Suprapubic skin (tissue), 4 donors: Measurements from ENCODE around the gene MBLAC1. TPM values are rescaled to one million over a fixed set of nuclear protein-coding genes. Genes with fewer than 3 reads are reported as not detected.

Experiments used
- DNase-seq, 2 donors: peaks; one replicate each; pipeline ENCODE4 v3.0.0-alpha.2; 2019; ENCODE audit warnings: low spot score in 2 of 2
- H3K27ac ChIP-seq: fragments of 200-600 bp; sonication (generic); one replicate; pipeline ENCODE4 v1.5.1; 2019
- H3K27me3 ChIP-seq: fragments of 200-600 bp; sonication (generic); one replicate; pipeline ENCODE4 v1.5.1; 2019
- H3K36me3 ChIP-seq: fragments of 200-600 bp; sonication (generic); one replicate; pipeline ENCODE4 v1.5.1; 2019
- H3K4me1 ChIP-seq: fragments of 200-600 bp; sonication (generic); one replicate; pipeline ENCODE4 v1.5.1; 2019
- H3K4me3 ChIP-seq: fragments of 200-600 bp; sonication (generic); one replicate; pipeline ENCODE4 v1.5.1; 2019; ENCODE audit warnings: mild to moderate bottlenecking
- H3K9me3 ChIP-seq: fragments of 200-600 bp; sonication (generic); one replicate; pipeline ENCODE4 v1.5.1; 2019
- EP300 ChIP-seq: sonication (generic); formaldehyde crosslinking; IDR thresholded peaks from one replicate; pipeline ENCODE4 v1.6.1; 2017; ENCODE audit warnings: antibody characterized with exemption
- POLR2A ChIP-seq, 2 donors: fragments of 450-650 bp; IDR thresholded peaks; one replicate each; pipeline ENCODE4 v1.6.1; 2017; ENCODE audit warnings: antibody characterized with exemption in 2 of 2, mild to moderate bottlenecking in 2 of 2, moderate library complexity in 2 of 2
- POLR2AphosphoS5 ChIP-seq, 3 donors: sonication (generic); formaldehyde crosslinking; IDR thresholded peaks; one replicate each; pipeline ENCODE4 v1.6.1; 2017; ENCODE audit warnings: antibody characterized with exemption in 3 of 3
- WGBS: methylation state at CpG from one replicate; pipeline ENCODE4 v1.1.5; 2018; 5-methylcytosine and 5-hydroxymethylcytosine counted together
- total RNA-seq, 4 donors: library from RNA; depleted of rRNA; stranded (reverse); fragments of >200 nt; gene quantifications; one replicate each; pipeline ENCODE4 v1.1.0, GENCODE V29; 2016
- TF ChIP-seq, protein P1 (sequence below), 2 donors: fragments of 200-600 bp in 1 of 2; fragments of 450-650 bp in 1 of 2; sonication (generic) in 1 of 2; IDR thresholded peaks; one replicate each; pipeline ENCODE4 v1.5.1; 2016 to 2019; ENCODE audit warnings: antibody characterized with exemption in 2 of 2, mild to moderate bottlenecking in 1 of 2, moderate library complexity in 1 of 2

The MBLAC1 gene
- total RNA-seq, 4 donors from 2014 or later = 2.6 to 6.2 (median 3.6) TPM

GRCh38 chr7:100099452-100099851 is 27.3 kb upstream of the MBLAC1 start:
- 69% methylated on average over 12 of the region's 12 CpGs for WGBS
- peak overlapping the region; percentile 92 for H3K27ac ChIP-seq
- H3K4me3 ChIP-seq = peak overlapping the region; percentile 81
- TF ChIP-seq POLR2A (IDR thresholded peaks at IDR 0.05) = no peak
- TF ChIP-seq EP300 = no peak
- TF ChIP-seq POLR2AphosphoS5 (IDR thresholded peaks at IDR 0.05) = no peak
- TF ChIP-seq, protein P1, sequence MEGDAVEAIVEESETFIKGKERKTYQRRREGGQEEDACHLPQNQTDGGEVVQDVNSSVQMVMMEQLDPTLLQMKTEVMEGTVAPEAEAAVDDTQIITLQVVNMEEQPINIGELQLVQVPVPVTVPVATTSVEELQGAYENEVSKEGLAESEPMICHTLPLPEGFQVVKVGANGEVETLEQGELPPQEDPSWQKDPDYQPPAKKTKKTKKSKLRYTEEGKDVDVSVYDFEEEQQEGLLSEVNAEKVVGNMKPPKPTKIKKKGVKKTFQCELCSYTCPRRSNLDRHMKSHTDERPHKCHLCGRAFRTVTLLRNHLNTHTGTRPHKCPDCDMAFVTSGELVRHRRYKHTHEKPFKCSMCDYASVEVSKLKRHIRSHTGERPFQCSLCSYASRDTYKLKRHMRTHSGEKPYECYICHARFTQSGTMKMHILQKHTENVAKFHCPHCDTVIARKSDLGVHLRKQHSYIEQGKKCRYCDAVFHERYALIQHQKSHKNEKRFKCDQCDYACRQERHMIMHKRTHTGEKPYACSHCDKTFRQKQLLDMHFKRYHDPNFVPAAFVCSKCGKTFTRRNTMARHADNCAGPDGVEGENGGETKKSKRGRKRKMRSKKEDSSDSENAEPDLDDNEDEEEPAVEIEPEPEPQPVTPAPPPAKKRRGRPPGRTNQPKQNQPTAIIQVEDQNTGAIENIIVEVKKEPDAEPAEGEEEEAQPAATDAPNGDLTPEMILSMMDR (IDR thresholded peaks at IDR 0.05) = no peak
- peaks cover 61% of the 10 kb centered on the region for H3K36me3 ChIP-seq
- H3K27me3 ChIP-seq = no peaks in the 10 kb centered on the region
- DNase-seq = no peak
- no peaks in the 10 kb centered on the region for H3K9me3 ChIP-seq
- H3K4me1 ChIP-seq = peaks cover 24% of the 10 kb centered on the region

DNA sequence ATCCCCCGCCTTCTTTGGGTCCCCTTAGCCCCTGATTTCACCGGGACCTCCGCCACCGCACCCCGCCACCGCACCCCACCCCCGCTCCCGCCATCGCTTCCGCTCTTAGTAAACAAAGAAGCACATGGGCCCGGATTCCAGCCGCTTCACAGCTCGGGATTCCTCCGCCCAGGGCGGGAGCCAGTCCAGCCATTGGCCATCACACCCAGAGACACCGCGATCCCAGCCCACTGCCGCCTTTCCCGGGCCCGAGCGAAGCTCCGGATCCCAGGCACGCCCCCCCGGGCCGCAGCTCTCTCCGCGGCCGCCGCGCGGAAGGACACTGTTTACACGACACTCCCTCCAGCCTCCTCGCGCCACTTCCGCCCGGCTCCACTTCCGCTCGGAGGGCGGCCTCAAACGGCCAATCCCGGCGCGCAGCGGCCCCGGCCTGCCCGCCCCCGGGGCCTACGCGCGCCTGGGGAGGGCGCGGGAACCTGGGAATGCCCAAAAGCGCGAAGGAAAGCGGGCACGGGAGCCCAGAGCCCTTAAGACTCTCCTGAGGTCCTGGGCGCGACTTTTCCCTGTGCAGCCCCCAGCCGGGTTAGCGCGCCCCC is 26.2 kb upstream of the MBLAC1 start:
- WGBS = under 1% methylated on average over 40 of the region's 61 CpGs
- no peaks in the 10 kb centered on the region for H3K9me3 ChIP-seq
- peak overlapping the region; percentile 92 for H3K27ac ChIP-seq
- H3K27me3 ChIP-seq = no peaks in the 10 kb centered on the region
- peaks cover 24% of the 10 kb centered on the region for H3K4me1 ChIP-seq
- DNase-seq = peak; percentile 96
- H3K36me3 ChIP-seq = peaks cover 60% of the 10 kb centered on the region
- H3K4me3 ChIP-seq = peak overlapping the region; percentile 81
- TF ChIP-seq, protein P1 (IDR thresholded peaks at IDR 0.05) = no peak
- TF ChIP-seq POLR2AphosphoS5 (IDR thresholded peaks at IDR 0.05) (peak; percentile 54 to 99 (median 98)), EP300 (no peak), POLR2A (IDR thresholded peaks at IDR 0.05) (no peak)

DNA sequence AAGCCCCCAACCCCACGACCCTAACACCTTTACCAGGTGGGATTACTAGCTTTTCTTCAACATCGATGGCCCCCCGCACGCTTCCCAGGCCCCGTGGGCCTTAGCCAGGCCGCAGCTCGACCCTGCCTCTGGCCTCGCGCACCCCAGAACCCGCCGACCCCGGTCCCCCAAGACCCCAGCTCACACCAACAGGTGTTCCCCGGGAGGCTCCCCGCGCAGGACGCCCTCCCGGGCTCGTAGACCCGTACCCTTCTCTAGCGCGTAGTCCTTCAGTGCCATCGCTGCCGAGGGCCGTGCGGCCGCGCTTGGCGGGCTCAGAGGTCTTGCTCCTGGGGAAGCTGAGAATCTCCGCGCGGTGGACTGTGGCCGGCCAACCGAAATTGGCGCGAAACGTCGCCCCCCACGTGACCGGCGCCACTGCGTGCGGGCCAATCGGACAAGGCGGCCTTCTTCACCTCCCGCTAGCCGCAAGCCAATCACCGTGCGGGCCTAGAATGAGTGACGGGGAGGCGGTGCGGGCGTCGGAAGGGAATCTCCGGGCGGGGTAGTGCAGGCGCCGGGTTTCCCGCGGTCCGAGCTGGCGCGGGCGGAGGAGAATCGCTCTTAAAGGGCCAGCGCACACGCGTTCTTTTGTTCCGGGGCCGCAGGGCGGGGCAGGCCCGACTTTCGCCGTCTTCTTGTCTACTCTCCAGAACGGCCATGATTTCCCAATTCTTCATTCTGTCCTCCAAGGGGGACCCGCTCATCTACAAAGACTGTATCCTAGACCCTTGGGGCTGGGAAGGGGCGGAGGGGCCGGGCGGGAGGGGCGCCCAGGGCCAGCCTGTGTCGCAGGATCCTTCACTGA is 25.5 kb upstream of the MBLAC1 start, which contains the start of the genes AP4M1 and MCM7:
AP4M1 (plus strand) TSS at position 628 of the 847 bp plus-strand sequence; CDS start at position 700, 72 bp downstream.
MCM7 (minus strand) TSS at position 382 of the 847 bp plus-strand sequence; CDS start at position 279, 103 bp downstream.
- H3K4me3 ChIP-seq = peak within 1 kb of the TSS; percentile 81
- H3K4me1 ChIP-seq = peaks cover 24% of the 10 kb centered on the region
- peak; percentile 100 for DNase-seq
- H3K27ac ChIP-seq = peak within 1 kb of the TSS; percentile 92
- H3K27me3 ChIP-seq = no peaks in the 10 kb centered on the region
- TF ChIP-seq POLR2AphosphoS5 (IDR thresholded peaks at IDR 0.05) (peak in 2 of 3 donors; percentile 13 to 79), POLR2A (IDR thresholded peaks at IDR 0.05) (no peak)
- WGBS = under 1% methylated on average over 39 of the region's 80 CpGs
- H3K36me3 ChIP-seq = peaks cover 60% of the 10 kb centered on the region
- H3K9me3 ChIP-seq = no peaks in the 10 kb centered on the region

- WGBS = 86% methylated on average over 17 of the region's 17 CpGs
Measured at GRCh38 chr7:100102950-100103840, 23.6 kb upstream of the MBLAC1 start.

DNA sequence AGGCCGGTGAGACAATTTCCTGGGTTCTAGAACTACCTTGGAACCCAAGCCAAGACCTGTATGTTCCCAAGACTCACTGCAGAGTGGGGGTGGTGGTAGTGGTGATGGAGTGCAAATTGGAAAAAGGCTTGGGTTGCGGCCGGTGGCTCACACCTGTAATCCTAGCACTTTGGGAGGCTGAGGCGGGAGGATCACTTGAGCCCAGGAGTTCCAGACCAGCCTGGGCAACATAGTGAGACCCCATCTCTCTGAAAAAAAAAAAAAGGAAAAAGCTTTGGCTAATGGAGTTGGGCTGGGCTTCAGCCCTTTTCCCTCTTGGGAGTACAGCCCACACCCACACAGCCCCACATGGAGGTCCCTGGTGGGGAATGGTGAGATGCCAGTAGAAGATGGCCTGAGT is 21.2 kb upstream of the MBLAC1 start:
- H3K9me3 ChIP-seq = no peaks in the 10 kb centered on the region
- no peak for DNase-seq
- 96% methylated on average over 4 of the region's 4 CpGs for WGBS
- peaks cover 71% of the 10 kb centered on the region for H3K36me3 ChIP-seq
- no peak for TF ChIP-seq POLR2A (IDR thresholded peaks at IDR 0.05)
- no peak for TF ChIP-seq EP300
- H3K4me3 ChIP-seq = no peak overlapping the region
- no peak overlapping the region for H3K27ac ChIP-seq
- H3K4me1 ChIP-seq = peaks cover 10% of the 10 kb centered on the region
- no peaks in the 10 kb centered on the region for H3K27me3 ChIP-seq

More at GRCh38 chr7:100102950-100103840, 23.6 kb upstream of the MBLAC1 start:
- peaks cover 24% of the 10 kb centered on the region for H3K4me1 ChIP-seq
- peaks cover 60% of the 10 kb centered on the region for H3K36me3 ChIP-seq
- H3K9me3 ChIP-seq = no peaks in the 10 kb centered on the region
- no peak overlapping the region for H3K27ac ChIP-seq
- no peaks in the 10 kb centered on the region for H3K27me3 ChIP-seq
- no peak overlapping the region for H3K4me3 ChIP-seq
- TF ChIP-seq EP300 (no peak), POLR2AphosphoS5 (IDR thresholded peaks at IDR 0.05) (no peak), POLR2A (IDR thresholded peaks at IDR 0.05) (no peak)
- TF ChIP-seq, protein P1 (IDR thresholded peaks at IDR 0.05) = no peak
- no peak for DNase-seq
